Astrocyte of the cerebellum (primary cell): ENCODE data around the gene CCDC12.

Experiments
- DNase-seq: peaks from one replicate; pipeline ENCODE4 v3.0.0-alpha.2; 2011; ENCODE audit warnings: low read depth
- H3K4me3 ChIP-seq: 2 replicates; pipeline ENCODE4 v1.5.1; 2011; ENCODE audit warnings: mild to moderate bottlenecking, low read depth, low read length, moderate library complexity
- in situ Hi-C: cut with HindIII; loops from 2 replicates; pipeline ENCODE4 v1.10.0; 2017; ENCODE audit warnings: low sequenced_read_pairs
- TF ChIP-seq, protein P1 (sequence below): IDR thresholded peaks from 2 replicates; pipeline ENCODE4 v1.5.1; 2012; ENCODE audit warnings: low read length, low read depth, moderate library complexity, mild to moderate bottlenecking; ENCODE audit errors: missing control alignments

Gene CCDC12

DNA sequence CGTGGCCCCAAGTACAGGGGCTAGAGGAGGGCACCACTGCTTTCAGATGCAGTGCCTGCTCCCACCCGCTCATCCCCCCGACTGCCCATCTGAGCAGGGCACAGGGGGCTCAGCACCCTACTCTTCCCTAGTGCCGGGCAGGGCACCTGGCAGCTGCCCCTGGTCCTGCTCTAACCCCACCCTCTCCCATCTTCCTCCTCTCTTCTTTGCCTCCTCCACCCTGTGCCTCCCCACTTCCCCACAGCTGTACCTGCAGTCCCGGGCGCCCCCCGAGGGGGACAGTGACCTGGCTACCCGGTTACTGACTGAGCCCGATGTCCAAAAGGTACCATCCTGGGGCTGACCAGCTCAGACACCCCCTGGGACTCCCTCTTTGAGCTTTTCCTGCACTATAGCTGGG, 15.7 kb upstream of the CCDC12 start:
- no peak for DNase-seq
- TF ChIP-seq, protein P1, sequence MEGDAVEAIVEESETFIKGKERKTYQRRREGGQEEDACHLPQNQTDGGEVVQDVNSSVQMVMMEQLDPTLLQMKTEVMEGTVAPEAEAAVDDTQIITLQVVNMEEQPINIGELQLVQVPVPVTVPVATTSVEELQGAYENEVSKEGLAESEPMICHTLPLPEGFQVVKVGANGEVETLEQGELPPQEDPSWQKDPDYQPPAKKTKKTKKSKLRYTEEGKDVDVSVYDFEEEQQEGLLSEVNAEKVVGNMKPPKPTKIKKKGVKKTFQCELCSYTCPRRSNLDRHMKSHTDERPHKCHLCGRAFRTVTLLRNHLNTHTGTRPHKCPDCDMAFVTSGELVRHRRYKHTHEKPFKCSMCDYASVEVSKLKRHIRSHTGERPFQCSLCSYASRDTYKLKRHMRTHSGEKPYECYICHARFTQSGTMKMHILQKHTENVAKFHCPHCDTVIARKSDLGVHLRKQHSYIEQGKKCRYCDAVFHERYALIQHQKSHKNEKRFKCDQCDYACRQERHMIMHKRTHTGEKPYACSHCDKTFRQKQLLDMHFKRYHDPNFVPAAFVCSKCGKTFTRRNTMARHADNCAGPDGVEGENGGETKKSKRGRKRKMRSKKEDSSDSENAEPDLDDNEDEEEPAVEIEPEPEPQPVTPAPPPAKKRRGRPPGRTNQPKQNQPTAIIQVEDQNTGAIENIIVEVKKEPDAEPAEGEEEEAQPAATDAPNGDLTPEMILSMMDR: no peak
- in situ Hi-C loops: no loop called here

DNA sequence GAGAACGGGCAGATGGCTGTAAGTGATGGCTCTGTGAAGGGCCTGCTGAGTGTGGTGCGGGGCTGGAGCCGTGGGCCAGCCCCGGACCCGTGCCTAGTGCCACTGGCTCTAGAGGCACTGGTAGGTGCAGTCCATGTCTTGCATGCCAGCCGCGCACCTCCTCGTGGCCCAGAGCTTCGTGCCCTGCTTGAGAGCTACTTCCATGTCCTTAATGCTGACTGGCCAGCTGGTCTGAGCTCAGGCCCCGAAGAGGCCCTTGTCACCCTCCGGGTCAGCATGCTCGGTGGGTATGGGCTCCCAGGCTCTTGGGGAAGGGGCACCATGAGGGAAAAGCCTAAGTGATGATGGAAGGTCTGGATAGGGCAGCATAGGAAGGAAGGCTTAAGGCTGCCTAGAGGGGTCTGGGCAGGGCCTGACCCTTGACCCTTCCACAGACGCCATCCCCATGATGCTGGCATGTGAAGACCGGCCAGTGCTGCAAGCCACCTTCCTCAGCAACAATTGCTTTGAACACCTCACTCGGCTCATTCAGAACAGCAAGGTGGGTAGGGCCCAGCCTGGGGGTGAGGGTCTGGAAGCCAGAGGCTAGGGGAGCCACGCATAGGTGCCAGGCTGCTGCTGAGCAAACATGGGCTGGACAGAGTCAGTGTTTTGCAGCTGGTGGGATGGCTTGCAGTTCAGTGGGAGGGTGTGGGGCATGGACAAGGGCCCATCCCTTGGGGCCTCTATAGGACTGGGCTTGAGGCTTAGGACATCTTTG, 15.0 kb upstream of the CCDC12 start:
- in situ Hi-C loops: no loop called here
- DNase-seq: no peak
- no peak overlapping the region for H3K4me3 ChIP-seq
- TF ChIP-seq, protein P1: no peak

More for the DNA sequence above, 15.7 kb upstream of the CCDC12 start:
- H3K4me3 ChIP-seq: no peak overlapping the region

DNA sequence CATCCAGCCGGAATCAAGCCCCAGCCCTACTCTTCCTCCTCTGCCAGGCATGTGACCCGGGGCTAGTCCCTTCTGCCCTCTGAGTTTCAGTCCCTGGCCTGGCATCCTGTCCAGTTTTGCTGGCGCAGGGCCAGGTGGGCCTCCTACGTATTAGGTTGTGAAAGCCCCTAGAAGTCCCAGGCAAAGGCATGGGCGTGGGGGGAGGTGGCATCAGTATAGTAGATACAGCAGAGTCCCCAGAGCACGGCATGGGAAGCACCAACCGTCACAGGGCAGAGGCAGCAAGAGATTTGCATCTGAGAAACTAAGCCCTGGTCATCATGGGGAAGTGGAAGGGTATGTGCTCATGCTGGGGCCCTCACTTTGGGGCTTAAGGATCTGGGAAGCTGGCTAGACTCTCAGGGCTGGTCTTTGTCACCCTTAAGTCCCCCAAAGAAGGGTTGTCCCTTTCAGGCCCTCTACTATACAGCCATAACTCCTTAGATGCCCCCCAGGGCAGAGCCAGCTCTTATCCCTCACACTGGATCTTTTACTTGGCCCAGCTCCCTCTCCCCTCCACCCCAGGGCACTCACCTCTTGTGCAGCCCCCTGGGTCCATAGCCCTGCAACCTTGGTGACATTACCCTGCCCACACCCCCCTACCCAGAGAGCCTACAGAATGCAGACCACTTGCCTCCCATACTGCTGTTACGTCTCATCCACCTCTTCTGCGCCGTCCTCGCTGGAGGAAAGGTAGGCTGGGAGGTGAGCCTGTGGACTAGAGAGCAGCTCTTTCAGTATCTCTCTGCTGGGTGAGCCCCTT, 14.2 kb upstream of the CCDC12 start:
- no peak for DNase-seq
- TF ChIP-seq, protein P1: no peak
- H3K4me3 ChIP-seq: no peak overlapping the region
- in situ Hi-C loops: no loop called here

DNA sequence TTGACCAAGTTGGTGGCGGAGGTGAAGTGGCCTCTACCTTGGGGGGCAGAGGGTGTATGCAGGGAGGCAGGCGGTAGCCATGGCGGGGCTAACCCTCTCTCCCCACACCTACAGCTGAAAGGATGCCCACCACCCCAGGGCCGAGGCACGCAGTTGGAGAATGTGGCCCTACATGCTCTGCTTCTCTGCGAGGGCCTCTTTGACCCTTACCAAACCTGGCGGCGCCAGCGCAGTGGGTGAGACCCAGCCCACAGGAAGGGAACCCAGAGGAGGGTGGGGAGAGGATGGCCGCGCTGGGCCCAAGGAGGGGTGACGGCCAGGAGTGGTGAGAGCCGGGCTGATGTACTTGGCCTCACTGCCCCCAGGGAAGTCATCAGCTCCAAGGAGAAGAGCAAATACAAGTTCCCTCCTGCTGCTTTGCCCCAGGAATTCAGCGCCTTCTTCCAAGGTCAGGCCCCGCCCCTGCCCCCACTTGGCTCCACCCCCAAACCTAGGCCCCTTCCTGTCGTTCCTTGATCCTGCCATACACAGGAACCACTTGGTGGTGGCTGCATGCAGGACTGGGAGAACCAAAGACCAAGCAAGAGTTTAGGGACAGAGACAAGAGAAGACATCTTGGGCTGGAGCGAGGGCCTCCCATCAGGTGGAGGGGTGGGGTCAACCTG, 12.7 kb upstream of the CCDC12 start:
- TF ChIP-seq, protein P1: no peak
- no peak for DNase-seq
- H3K4me3 ChIP-seq: no peak overlapping the region
- in situ Hi-C loops: no loop called here

DNA sequence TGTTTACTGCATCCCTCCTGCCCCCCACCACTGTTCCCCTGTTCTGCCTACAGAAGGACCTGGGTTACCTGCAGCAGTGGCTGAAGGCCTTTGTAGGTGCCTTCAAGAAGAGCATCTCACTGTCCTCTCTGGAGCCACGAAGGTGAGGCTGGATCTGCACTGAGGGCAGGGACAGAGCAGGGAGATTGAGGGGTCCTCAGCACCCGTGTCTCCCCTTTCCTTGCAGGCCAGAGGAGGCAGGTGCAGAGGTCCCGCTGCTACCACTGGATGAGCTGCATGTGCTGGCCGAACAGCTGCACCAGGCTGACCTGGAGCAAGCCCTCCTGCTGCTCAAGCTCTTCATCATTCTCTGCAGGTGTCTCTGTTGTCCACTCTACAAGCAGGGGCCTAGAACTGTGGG, 12.1 kb upstream of the CCDC12 start:
- H3K4me3 ChIP-seq: no peak overlapping the region
- no peak for DNase-seq
- TF ChIP-seq, protein P1: no peak
- in situ Hi-C loops: no loop called here

DNA sequence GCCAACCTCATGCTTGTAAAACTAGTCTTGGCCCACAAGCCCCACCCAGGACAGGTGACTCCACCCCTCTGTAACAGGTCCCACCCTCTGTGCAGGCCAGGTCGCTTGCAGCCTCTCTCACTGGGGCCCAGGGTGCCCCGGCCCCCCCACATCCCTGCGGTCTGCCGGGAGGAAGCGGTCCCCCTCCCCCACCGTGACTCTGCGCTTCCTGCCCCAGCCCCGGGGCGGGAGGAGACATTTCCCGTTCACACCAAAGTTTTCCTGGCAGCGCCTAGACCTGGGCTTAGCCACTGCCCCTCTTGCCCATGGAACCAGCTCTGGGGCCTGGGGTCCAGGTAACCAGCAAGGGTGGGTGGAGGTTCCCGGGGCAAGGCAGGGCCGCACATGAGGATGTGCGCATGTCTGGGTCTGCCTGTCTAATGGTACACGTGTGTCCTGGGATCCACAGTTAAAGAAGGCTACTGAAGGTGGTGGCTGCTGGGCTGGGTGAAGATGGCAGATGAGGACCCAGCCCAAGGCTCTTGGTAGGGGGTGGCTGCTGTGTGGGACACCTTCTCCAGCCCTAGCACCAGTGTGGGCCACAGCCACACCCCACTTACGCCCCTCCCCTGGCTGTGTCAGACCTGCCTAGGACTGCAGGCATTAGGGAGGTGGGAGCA, 11.3 kb upstream of the CCDC12 start:
- in situ Hi-C loops: no loop called here
- DNase-seq: no peak
- no peak overlapping the region for H3K4me3 ChIP-seq

More for the DNA sequence above, 11.3 kb upstream of the CCDC12 start:
- TF ChIP-seq, protein P1: no peak
